ENCODE measurements around the gene MXRA7.
A peak's percentile ranks its signal among the peaks of the same experiment; 100 is the strongest.

The MXRA7 gene

DNA sequence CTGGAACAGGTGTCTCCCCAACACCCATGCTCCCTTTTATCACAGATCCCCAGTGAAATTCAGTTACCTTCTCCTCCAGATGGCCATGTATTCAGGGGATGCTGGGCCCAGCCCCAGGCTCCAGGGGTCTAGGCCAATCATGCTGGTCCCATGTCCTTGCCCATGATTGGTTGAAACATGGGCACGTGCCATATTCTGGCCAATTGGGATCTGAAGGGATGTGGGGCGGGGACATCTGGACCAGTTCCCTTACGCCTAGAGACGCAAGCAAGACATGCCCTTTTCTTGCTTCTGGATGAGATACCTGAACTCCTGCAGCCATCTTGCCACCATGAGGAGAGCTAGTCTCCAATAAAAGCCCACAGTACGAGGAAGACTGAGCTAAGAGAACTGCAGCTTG is 36.2 kb downstream of the MXRA7 start:
- DNase-seq: no peak

DNA sequence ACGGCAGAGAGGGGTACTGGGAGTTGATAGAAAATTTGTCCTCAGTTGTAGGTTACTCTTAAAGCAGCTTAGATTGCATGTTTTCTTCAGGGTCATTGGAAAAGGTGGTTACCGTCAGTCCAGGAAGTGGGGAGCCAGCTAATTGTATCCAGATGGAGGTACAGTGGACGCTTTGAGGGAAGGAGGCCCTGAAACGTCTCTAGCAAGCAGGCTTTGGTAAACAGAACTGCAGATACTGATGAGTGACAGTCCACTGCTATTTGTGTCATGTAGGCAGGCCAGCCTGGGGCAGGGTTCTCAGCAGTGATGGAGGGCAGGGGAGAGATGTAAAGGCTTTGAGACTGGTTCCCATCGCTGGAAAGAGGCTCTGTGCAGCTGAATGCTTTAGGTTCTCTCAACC is 37.0 kb downstream of the MXRA7 start:
- DNase-seq: no peak

DNA sequence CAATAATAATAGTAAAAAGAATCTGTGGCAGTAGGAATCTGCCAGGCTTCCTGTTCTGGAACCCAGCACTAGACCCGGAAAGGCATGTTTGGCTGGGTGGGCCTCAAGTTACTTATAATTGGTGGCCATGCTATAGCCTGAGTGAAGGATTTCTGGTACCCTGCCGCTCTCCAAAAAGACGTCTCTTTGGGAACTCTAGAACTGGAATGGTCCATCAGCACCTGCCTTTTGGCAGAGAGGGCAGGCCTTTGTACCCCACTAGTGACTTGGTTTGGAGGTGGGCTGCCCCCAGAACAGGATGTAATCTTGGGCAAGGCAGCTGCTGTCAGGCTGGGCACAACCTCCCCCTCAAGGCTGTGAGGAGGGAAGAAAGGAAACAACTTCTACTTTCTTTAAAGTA is 37.9 kb downstream of the MXRA7 start:
- no peak for DNase-seq

DNA sequence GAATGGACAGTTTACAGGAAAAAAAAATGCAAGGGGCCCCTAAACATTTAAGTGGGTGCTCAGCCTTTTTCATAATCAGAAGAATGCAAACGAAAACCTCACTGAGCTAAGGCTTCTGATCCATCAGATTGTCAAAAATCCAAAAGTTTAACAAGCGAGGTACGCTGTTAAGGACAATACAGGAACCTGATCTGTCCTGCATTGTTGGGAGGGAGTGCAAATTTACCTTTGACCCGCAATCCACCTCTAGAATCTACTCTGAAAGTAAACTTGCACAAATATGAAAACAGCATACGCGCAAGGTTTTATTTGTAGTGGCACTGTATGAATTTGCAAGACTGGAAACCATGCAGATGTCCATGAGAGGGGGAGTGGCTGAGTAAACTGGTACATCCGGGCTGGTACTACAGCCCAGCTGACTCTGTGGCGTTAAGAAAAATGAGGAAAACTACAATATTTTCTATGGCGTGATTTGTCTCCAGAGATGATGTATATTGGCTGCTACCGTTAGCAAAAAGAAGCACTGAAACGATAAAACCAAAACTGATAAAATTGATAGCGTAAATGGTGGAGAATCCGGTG is 38.4 kb downstream of the MXRA7 start:
- DNase-seq: no peak

DNA sequence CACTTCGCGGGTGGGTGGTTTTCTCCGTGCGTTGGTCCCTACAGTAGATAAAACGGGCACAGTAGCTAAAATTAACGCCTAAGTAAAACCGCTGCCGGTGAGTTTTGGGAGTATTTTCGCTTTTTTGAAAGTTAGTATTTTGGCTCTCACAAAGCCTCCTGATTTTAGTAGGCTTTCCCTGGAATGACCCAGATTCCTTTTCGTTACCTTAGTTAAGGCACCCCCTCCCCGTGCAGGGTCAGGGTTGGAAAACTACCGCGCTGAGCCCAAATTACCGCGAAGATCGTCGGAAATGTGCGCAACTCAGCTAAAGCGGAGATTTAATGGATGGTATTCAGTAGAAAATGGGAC is 38.9 kb downstream of the MXRA7 start:
- no peak for DNase-seq

DNA sequence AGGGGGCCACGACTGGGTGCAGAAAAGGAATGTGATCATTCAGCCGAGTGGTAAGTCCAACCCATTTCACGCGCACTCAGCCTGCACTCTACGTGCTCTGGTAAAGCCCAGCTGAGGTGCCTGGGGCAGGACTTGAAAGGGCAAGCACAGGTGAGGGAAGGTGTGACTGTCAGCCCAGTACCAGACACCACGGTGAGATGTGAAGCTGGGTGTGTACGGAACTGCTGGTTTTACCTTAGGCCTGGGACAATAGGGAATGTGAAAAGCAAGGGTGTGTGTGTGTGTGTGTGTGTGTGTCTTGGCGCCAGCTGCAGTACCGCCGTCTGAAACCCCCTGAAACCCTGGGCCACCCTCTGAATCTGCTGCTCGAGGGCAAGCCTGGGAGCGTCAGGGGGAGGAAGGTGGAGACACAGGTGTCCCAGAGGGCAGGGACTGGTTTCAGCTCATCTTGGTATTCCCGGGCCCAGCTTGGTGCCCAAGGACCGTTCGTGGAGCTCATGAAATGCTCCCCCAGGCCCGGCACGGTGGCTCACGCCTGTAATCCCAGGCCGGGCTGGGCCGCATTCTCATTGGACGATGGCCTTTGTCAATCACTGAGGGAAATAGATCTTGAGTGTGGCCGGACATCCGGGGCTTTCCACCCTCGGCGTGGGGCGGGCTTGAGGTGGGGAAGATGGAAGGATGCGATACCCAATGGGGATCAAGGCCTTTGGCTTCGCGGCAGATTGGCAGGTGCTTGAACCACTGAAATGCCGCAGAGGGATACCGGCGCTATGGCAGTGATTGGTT is 39.4 kb downstream of the MXRA7 start:
- peak; percentile 100 for DNase-seq

DNA sequence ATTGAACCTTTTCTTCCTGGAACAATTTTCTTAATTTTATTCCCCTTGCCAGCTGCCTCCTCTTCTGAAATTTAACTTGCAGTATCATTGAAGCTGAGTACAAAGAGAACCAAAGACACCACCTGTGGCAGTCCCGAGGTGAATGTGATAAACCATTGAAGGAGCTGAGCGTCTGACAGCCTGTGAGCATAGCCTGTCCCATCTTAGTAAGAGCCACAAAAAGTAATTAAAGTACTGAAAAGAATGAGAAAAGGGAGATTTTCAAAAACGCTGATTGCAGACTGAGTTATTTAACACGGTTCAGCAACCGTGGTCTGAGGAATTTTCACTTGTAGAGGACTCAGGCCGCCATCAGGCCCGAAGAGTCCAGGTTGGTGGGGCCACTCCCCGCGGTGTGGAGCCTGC is 40.0 kb downstream of the MXRA7 start:
- DNase-seq: no peak

DNA sequence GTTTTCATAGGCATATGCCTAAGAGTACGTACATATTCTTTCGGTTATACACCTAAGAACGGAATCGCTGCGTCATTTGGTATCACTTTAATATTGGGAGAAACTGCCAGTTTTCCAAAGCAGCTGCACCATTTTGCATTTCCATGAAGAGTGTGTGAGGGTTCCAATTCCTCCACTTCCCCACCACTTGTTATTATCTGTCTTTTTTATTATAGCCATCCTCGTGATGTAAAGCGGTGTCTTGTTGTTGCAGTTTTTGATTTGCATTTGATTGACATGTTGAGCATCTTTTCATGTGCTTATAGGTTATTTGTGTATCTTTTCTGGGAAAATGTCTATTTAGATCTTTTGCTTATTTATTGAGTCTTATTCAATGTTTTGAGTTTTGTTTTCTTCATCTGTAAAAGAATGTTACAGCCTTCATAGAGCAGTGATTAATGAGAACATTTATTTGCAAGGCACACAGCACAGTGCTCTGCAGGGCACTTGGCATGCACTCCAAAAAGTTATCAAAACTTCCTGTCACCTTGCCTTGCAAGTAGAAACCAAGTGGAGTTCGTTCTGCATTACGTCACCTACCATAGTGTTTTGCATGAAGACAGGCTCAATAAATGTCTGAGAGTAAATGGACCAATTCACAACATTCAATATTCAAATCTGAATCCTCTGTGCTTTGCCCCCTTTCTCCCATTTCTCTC is 40.6 kb downstream of the MXRA7 start:
- no peak for DNase-seq

DNA sequence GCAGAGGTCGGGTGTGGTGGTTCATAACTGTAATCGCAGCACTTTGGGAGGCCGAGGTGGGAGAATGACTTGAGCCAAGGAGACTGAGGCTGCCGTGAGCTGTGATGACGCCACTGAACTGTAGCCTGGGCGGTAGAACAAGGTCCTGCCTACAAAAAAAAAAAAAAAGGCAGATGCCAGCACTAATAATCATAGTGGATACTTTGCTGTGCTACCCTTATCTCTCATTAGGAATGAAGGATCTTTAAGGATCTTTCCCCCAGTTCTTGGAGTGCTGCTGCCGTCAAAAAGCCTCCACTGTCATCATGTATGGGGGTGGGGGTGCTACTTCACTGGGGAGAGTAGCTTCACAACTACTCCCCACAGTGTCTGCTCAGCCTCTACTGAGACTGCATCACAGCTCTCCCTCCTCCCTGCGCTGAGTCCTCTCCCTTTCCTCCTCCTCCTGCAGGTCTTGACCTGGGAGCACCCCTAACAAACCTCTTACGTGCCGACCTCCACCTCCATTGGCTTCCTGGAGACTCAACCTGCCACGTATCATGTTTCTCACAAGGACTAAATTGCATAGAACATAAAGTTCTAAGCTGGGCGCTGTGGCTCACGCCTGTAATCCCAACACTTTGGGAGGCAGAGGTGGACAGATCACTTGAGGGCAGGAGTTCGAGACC is 42.8 kb downstream of the MXRA7 start:
- no peak for DNase-seq

DNA sequence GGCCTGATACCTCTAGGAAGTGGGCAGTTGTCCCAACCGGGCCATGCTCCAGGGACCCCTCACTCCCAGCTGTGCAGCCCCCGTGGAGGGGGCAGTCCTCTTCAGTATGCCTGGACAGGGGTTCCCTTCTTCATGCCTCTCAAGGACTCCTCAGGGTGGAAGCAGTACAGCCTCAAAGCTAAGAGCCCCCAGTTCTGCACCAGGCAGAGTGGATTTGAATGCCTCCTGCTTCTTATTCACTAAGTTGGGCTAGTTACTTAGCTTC is 43.3 kb downstream of the MXRA7 start:
- DNase-seq: no peak

DNA sequence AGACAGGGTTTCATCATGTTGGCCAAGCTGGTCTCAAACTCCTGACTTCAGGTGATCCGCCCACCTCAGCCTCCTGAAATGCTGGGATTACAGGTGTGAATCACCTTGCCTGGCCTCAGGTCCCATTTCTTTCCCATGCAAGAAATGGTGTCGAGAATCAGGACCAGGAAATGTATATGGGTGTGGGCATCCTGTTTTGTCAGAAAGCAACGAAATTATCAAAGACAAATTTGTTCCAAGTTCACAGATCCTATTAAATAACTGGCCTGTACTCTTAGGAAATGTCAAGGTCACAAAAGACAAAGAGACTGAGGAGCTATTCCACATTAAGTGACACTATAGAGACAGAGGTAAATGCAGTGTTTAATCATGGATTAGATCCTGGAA is 50.1 kb downstream of the MXRA7 start:
- DNase-seq: no peak

DNA sequence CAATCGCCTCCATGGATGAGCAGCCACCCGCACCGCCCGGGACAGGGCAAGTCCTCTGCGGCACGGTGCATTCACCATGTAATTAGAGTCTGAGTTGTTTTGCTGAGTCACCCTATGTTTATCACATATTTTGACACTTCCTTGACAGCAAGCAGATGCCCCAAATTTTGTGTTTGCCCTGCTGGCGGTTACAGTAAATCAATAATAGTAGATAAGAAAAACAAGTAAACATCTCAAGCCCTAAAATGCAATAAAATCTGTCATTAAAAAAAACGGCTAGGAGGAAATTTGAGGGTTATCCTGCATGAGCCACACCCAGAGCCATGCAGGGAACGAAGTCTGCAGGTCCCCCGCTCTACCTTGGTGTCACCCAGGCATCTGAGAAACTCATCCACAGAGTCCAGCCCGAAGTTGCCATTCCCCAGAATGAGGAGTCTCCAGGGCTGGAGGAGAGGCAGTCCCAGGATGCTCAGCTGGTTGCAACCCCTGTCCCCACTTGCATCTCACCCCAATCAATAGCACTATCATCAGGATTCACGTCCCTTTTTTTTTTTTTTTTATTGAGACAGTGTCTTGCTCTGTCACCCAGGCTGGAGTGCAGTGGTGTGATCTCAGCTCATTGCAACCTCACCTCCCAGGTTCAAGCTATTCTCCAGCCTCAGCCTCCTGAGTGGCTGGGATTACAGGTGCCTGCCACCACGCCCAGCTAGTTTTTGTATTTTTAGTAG is 50.7 kb downstream of the MXRA7 start:
- DNase-seq: no peak

DNA sequence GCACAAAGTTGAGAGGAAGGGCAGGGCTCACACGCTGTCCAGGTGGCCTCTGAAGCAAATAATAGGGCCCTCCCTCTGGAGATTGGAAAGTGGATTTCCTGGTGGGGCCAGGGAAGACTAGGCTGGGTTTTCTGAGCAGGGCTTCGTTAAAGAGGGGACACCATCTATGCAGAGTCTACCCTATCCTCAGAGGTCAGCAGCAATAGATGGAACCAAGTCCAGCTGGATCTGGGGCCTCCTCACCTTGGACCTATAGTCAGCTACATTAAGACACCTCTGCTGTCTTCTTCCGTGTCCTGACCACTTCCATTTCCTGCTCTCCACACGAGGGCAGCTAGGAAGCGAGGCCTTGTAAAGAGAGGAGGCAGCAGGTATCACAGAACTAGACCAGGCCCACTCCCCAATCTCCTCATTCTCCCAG is 52.5 kb downstream of the MXRA7 start:
- DNase-seq: no peak

DNA sequence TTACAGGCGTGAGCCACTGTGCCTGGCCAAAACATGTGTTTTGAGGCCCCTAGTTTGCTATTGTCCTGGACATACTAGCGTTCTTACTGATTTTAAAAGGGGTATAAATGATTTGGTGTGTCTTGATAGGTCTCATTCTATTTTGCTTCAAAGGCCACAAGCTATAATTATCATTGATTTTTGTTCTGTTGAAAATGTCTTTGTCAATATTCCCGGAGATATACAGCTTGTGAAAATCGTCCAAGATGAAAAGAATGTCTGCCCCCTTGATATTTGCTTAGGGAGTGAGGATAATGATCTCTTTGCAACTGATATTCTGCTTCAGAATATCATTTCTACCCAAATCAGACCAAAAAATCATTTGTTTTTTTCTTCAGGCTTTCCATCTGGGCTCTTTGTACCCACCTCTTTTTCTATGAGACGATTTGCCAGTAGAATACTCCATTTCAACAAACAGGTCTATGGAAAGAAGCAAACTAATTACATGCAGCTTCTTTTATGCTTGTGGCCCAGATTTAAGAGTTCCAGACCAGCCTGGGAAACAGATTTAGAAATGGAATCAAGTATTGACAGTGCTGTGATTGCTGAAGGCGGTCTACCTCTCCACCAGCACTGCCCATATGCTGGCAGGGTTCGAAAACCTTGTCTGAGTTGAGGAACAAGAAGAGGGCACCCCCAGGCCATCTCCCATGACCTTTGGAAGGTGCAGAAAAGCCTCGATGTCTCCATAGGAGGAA is 53.1 kb downstream of the MXRA7 start:
- DNase-seq: no peak

DNA sequence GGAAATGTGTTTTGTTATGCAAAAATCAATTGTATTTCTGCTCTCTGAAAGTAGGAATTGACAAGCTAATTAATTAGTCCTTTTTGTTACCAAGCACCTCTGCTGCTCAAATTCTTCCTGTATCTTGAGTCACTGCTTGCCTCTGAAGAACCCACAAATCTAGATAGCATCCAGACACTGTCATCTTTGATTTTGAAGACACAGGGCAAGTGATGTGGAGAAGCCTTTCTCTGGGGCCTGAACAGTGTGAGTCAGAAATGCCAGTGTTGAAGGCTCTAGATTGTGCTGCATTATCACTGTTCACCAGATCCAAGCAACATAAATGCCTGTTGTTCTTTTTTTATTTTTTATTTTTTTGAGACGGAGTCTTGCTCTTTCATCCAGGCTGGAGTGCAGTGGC is 56.4 kb downstream of the MXRA7 start:
- DNase-seq: no peak

DNA sequence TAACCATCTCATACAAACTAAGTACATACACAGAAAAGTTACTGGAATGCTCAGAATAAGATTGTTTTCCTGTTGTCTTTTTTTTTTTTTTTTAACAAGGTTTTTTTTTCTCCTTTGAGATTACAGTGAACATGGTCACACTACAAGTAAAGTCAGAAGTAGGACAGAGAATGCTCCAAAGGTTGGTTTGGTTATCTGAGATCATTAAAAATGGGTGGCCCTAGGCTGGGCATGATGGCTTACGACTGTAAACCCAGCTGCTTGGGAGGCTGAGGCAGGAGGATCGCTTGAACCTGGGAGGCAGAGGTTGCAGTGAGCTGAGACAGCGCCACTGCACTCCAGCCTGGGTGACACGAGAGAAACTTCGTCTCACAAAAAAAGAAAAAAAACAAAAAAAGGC is 60.3 kb downstream of the MXRA7 start:
- DNase-seq: no peak

DNA sequence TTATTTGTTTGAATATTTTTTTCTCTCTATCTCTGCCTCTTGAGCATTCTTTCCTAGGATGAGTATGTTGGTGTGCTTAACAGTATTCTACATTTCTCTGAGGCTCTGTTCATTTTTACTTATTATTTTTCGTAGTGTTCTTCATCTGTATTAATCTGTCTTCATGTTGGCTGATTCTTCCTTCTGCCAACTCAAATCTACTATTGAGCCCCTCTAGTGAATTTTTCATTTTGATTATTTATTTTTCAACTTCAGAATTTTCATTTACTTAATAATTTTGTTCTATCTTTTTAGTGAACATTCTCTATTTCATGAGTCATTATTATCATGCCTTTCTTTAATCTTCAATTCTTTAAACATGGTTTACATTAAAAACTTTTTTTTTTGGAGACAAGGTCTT is 64.1 kb downstream of the MXRA7 start:
- DNase-seq: no peak

DNA sequence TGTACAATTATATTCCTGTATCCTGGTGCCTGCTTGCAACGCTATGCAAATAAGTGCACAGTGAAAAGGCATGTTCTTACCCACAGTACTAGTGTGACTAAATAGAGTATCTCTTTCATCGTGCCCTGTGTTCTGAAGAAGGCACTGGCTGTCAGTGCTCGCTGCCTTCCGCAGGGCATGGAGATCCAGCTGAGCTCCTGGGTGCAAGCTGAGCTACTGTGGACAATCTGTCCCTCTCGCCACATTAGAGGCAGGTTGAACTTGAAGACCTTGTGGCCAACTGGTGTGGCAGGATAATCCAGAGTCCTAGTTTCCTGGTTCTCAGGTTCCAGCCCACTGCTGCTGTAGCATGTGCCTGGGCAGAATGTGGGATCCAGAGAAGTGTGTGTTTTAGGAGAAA is 65.3 kb downstream of the MXRA7 start:
- DNase-seq: no peak

DNA sequence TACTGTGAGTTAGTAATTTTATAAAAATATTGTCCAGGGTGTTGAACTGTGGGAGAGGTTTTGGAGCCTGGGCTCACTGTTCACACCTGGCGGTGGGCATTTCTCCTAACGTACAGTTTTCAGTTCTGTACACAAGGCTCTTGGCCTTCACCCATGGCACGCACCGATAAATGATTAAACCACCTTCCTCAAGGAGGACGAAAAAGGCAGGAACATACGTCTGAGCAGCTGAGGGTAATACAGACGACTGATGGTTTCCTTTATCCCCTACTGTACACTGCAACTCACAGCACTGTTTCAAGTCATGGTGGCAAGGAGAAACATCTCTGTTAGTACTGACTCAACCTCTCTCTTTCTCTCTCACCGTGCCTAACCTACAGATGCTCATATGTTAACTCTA is 65.8 kb downstream of the MXRA7 start:
- no peak for DNase-seq

DNA sequence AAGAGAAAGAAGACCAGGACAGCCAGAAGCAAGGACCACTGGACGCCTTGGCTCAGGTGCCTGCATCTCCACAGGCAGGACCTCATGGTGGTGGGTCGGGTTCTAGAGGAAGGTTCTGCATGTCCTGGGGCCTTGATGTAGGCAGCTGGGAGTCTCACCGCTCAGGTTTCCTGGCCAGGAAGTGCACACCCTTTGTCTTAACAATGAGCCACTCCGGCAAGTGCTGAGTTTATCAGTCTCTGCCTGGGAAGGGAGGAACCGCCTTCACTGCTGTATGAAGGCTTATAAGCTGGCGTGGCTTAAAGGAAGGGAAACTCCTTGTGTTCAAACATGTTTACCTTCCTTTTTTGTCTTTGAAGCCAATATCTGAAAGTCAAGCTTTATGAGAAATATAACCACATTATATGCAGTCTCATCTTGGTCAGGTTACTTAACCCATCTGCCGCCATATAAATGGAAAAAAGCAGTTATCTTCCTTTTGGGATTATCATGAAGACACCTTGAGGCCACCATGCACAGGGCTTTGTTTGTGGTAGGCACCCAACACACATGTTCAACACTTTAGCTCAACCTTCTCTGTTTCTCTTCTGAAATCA is 67.1 kb downstream of the MXRA7 start, which contains the start of gene ST6GALNAC1:
Gene ST6GALNAC1 (minus strand): TSS at position 205 of the 596 bp plus-strand sequence. CDS start 119 bp downstream, at position 86.
- DNase-seq: no peak

DNA sequence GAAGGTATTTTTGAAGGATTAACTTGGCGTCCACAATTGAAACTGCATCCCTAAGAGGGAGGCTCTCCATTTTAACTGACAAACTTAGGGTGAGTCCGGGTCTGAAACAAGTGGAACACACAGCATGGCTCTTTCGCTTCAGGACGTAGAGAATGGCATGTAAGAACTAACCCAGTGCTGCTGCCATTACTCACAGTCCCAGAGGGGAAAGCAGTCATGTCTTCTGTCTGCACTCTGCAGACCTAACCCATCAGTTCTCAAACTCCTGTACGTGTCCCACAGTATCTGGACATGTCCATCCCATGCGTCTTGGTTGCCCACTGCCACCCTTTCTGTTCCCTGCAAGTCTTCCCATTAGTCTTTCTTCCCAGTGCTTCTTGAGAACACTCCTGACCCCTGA is 67.8 kb downstream of the MXRA7 start:
- DNase-seq: no peak

DNA sequence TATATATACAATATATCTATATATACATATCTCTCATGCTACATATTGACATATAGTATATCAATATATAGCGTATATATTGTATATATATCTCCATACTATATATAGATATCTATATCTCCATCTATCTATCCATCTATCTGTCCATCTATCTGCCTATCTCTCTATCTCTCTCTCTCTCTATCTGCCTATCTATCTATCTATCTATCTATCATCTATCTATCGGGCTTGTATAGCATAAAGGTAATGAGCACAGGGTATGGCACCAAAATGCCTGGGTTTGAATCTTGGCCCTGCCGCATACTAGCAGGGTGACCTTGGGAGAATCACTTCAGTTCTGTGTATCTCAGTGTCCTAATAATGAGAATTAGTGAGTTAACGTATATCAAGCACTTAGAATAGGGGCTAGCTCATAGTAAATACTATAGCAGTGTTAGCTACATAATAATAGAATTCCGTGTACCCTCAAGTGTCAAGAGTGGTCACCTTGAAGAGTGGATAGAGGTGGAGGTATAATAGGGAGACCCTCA is 68.7 kb downstream of the MXRA7 start:
- no peak for DNase-seq
